GM19025 (cell line): ENCODE measurements around the gene FRRS1L.

Experiments used
- ATAC-seq: cut with Tn5 transposase; IDR thresholded peaks from one replicate; pipeline ENCODE4 v1.9.1; 2021; ENCODE audit warnings: mild to moderate bottlenecking, low read depth, moderate library complexity; ENCODE audit not compliant: unreplicated experiment

The FRRS1L gene

DNA sequence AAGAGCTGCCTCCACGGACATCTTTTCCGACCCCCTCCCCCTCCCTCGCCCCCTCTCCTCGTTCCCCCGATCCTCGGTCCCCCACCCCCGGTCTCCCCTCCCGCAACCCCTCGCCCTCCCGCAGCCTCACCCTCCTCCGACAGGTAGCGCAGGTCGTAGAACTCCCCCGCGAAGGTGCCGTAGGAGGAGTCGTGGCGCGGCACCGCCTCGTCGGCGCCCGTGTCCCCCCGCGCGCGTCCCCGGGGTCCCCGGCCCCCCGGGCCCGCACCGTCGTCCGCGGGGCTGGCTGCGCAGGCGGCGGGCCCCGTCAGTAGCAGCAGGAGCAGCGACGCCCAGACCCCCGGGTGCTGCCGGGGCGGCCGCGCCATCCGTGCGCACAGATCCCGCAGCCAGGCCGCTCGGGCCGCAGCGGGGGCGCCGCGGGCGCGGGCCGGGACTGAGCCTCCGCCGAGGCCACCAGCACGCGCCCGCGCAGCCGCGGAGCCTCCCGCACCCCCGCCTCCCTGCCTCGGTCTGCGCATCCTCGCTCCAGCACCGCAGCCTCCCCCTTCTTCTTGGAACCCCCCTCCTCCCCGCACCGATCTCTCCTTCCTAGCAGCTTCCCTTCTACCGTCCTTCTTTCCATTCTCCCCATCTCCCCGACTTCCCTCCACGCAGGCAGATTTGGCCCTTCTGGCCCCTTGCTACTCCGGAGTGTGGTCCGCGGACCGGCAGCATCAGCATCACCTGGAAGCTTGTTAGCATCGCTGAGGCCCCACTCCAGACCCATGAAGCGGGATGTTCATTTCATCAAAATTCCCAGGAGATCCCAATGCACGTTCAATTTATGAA, at the start of gene FRRS1L:
TSS of gene FRRS1L (minus strand) at position 479 of the 831 bp plus-strand sequence. CDS start at position 368, 111 bp downstream.
- ATAC-seq, result no peak

DNA sequence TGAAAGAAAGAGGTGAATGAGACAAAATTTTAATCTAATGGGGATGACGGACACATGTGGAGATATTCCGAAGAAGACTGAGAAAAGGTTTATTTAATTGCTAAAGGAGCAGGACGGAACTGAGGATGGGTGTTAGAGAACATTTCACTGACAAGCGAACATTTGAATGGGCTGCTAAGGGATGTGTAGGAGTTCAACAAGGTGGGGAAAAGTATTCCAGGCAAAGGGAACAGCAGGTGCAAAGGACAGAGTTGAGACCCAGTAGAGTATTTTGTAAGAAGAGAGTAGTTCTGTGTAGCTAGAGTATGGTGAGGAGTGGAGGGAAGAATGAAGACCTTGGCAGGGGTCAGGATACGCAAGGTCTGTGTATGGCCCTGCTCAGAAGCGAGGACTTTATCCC, 47.4 kb upstream of the FRRS1L start:
- no peak for ATAC-seq

GRCh38 chr9:109213285-109214121, 46.5 kb upstream of the FRRS1L start:
- ATAC-seq, result no peak

GRCh38 chr9:109212768-109213167, 45.7 kb upstream of the FRRS1L start:
- ATAC-seq, result no peak

DNA sequence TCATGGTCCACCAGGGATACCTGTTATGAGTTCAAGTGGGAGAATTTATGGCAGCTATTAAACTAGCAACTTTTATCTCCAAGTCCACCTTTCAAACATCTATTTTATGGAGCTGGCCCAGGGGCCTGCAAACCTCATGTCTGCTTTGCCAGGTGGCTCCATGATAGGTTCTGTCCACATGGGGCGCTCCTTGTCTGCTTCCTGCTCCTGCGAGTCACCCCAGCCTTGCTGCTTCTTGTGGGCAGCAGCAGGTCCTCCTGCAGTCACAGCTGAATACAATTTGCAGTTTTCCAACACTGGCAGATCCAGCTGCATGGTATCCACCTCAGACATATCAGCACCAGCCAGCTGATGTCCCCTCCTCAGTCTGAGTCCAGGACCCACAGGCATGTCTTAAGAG, 39.6 kb upstream of the FRRS1L start:
- no peak for ATAC-seq

DNA sequence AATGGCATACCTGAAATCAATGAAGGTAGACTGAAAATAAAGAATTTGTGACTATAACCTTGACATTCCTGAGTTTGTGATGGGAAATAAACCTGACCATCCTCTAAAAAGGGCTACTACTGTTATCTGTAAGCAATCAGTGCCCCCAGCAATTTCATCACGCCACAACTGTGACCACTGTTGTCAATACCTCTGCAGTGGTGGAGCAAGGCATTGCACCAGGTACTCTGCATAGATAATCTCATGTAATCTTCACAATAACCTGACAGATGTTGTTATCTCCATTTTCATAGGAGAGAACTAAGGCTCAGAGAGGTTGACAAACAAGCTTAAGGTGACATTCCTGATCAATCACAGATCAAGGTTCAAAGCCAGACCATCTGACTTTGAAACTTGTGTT, 38.5 kb upstream of the FRRS1L start:
- ATAC-seq, result no peak

GRCh38 chr9:109203761-109204360, 36.8 kb upstream of the FRRS1L start:
- ATAC-seq, result no peak

- ATAC-seq, result no peak
These were observed 32.6 kb upstream of the FRRS1L start for GRCh38 chr9:109199676-109200075.

DNA sequence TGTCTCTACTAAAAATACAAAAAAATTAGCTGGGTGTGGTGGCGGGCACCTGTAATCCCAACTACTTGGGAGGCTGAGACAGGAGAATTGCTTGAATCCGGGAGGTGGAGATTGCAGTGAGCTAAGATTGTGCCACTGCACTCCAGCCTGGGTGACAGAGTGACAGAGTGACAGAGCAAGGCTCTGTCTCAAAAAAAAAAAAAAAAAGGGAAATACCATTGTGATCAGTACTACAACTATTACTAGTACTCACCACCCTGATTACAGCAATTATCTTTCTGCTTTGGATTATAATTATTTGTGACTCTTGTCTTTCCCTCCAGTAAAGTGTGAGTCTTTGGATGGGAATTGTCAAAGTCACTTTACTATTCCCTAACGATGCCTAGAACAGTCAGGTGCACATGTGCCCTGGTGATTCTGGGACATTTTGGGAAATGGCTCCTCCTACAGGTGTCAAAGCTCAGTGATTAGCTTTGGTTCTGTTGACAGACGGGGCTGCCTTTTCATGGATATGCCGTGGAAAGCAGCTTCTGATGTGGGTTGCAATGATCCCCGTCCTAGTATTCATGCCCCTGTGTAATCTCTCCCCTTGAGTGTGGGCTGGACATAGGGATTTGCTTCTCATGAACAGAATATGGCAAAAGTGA, 31.8 kb upstream of the FRRS1L start:
- ATAC-seq, result no peak

GRCh38 chr9:109193974-109194556, 27.0 kb upstream of the FRRS1L start:
- no peak for ATAC-seq

DNA sequence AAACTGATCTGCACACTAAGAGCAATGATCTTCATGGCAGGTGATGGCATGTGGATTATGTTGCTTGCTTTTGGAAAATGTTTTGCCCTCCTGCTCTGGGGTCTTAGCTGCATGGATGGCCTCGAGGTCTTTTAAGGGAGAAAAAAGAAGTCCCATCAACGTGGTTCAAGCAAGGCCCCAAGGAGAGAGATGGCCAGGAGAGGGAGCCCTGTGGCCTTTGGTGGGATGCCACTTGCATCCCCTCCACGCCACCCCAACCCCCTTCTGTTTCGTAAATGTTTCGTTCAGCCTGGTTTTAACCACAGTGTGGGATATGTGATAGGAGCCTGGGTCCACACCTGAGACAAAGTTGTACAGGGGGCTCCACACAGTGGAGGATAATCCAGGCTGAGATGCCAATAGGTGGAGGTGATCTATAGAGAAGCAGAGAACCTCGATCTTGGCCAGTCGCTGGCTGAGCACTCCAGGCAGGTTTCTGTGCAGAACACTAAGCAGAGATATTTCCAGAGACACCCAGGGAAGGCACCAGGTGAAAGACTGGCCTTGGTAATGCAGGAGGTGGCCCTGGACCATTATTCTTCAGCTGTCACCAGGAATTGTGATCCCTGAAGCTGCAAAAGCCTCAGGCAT, 25.8 kb upstream of the FRRS1L start:
- no peak for ATAC-seq

- no peak for ATAC-seq
These were observed 24.7 kb upstream of the FRRS1L start for GRCh38 chr9:109191746-109192145.

- ATAC-seq, result no peak
These were observed 23.1 kb upstream of the FRRS1L start for GRCh38 chr9:109190151-109190550.

DNA sequence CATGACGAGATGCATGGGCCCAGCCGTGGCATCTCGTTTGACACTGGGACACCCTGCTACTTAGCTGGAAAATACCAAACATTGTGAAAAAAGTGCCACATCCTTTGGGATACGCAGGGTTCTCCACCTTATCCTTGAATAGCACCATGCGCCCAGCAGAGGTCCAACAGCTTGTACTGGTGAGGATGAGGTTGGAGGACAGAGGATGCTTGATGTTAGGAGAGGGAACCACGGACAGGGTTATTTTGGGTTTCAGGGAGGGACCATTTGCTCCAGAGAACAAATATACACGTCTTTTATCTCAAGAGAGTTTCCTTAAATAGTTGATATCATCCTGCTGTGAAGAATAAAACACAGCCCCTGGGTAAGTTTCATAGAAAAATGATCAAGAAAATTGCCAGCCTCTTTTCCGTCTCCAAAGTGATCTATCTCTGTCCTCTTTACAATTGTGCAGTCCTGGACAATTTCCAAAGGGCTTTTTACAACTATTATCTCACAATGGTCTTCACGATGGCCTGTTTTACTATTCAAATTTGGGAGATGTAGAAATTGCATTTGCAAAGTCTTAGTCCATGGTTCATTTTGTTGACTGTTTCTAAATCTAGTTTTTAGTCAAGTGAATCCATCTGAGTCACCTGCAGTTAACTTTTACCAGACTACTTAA, 19.9 kb upstream of the FRRS1L start:
- no peak for ATAC-seq

- ATAC-seq, result no peak
These were observed 16.1 kb upstream of the FRRS1L start for GRCh38 chr9:109182940-109183798.

DNA sequence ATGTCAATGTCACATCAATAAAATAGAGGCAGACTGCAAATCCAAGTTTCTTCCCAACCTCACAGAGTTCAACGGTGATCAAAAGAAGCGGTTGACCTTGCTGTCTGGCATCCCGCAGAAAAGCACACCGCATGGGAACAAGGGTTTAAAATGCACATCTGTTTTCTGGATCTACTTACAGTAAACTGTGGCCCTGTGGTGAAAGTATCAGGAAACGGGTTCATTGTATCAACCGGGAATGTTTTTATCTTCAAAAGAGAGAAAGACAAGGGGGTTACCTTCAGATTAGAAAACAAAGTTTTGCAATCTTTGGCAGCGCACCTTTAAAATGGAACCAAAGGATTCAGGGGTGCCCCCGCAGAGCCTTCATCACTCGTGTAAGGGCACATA, 15.5 kb upstream of the FRRS1L start:
- ATAC-seq, result no peak

DNA sequence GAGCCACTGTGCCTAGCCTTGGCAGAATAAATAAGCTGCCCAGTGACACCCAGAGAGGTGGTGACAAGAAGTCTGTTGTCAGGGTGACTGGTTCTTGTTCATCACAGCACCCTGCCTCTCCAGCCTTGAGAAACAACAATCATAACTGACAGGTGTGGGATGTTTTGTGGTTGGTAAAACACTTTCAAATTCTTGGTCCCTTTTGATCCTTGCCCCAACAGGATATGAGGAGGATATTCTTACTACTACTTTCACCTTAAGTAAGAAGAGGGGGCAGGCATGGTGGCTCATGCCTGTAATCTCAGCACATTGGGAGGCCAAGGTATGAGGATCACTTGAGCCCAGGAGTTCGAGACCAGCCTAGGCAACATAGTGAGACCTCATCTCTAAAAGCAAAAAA, 14.2 kb upstream of the FRRS1L start:
- peak; percentile 50 for ATAC-seq

DNA sequence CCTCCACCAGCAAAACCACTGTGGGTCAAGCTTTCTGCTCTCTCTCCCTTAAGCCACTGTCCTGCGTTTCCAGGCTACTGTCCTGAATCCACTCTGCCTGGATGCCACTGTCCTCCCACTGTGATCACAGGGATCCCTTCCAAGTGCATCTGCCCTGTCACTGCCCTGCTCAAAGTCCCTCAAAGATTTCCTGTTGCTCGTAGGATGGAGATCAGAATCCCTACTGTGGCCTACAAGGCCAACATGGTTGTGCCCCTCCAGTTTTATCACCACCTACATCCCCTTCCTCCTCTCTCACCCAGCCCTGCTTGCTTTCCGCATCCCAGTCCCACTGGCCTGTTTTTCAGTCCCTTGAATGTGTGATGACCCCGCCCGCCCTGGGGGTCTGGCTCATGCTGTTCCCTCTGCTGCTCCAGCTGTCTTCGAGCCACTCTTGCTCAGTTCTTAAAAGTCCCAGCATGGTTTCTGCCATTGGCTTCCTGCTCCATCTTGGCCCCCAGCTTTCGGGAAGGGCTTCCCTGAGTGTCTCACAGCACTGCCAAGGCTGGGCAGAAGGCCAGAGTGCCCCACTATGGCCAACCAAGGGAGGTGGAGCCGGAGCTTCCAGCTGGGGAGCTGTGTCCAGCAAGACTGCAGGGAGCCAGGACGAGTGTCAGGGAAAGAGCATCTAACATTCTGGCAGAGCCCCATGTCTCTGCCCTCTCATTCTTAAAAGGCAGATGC, 12.9 kb upstream of the FRRS1L start:
- no peak for ATAC-seq
